Subcutaneous adipose tissue (tissue), 4 donors: Measurements from ENCODE around the gene TAAR6. TPM values are rescaled to one million over a fixed set of nuclear protein-coding genes. Genes with fewer than 3 reads are reported as not detected.

Source experiments
- CTCF ChIP-seq: fragments of 450-650 bp; IDR thresholded peaks from one replicate; pipeline ENCODE4 v1.5.1; 2016; ENCODE audit warnings: low read depth, mild to moderate bottlenecking, control low read depth, antibody characterized with exemption, moderate library complexity
- total RNA-seq, 4 donors: library from RNA; depleted of rRNA; stranded (reverse); fragments of >200 nt; gene quantifications; one replicate each; pipeline ENCODE4 v1.1.0, GENCODE V29; 2016

TAAR6 gene
- total RNA-seq, 4 donors from 2014 or later, result not detected

DNA sequence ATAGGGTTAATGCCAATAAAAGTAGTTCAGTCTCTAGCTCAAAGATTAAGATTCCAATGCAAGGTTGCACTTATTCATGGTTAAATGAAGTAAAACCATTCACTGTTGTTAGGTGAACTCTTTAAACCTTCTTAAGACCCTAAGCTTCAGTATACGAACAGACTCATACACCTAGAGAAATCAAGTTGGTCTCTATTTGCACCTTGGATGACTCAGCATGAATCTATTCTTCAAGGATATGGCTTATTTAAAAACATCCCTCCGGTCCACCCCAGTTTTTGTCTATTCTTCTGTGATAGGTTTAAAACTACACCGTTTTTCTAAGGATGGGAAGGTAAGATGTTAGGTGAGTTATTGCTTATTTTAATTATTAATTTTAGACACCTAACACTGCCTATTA lies 33.0 kb upstream of the TAAR6 start:
- no peak for TF ChIP-seq CTCF

- no peak for TF ChIP-seq CTCF
Measured at GRCh38 chr6:132537977-132538376, 32.1 kb upstream of the TAAR6 start, which contains the start of gene TAAR9. Gene TAAR9 (plus strand): TSS chr6:132538277. CDS start chr6:132538290, 13 bp downstream.

DNA sequence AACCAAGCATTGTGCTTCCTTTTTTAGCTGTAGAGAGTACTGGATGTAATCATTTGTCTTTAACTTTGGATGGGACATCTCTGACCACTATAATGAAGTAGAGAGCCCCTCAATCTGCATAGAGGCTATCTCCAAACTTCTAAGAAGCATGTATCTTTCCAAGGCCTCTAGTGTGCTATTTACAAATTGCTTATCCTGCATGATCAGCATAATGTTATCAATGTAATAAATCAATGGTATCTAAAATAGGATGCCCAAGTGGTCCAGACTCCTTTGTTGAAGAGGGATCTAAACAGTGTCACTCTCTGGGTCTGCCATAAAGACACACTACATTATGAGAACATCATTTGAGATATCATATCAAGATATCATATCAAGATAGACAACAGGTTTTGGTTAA lies 25.3 kb upstream of the TAAR6 start:
- no peak for TF ChIP-seq CTCF

- TF ChIP-seq CTCF, result no peak
Measured at GRCh38 chr6:132548746-132549463, 21.2 kb upstream of the TAAR6 start.

DNA sequence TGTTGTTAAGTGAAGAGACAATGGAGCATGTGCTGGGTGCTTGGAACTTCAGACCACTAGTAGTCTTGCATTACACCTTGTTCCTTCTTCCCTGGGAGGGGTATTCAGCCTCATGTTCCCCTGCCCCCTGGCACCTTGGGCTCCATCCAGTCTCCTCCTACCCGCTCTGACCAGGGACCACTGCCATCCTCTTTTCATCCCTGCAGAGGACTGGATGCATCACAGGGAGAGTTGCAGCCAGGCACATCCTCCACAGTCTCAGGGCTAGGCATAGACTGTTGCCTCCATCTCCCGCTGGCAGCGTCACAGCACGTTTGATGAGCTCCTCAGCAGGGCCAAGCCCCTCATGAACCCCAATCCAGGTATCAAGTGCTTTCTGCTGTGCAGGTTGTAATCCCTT lies 18.9 kb upstream of the TAAR6 start:
- TF ChIP-seq CTCF, result no peak

- TF ChIP-seq CTCF, result no peak
Measured at GRCh38 chr6:132552372-132552771, 17.8 kb upstream of the TAAR6 start, which contains the start of gene TAAR8. Gene TAAR8 (plus strand): TSS chr6:132552672. CDS start chr6:132552693, 21 bp downstream.

DNA sequence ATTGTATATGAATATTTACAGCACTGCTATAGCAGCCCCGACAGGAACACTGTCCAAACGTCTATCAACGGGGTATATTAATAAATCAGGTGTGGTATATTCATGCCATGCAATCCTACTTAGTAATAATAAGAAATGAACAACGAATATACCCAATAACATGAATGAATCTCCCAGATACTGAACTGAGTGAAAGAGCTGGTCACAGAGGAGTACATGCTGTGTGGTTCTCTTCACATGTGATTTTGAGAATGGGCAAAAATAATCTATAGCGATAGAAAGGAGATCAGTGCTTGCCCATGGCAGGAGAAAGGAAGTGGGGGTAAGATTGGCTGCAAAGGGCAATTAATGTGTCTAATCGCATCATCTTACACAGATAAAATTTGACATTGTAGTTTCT lies 3.7 kb upstream of the TAAR6 start:
- no peak for TF ChIP-seq CTCF
